Sigmoid colon (tissue), 7 donors: ENCODE measurements around the gene NRF1. TPM values are rescaled to one million over a fixed set of nuclear protein-coding genes. Genes with fewer than 3 reads are reported as not detected.
"Not testable (repeated sequence)": the region's sequence is repeated elsewhere in the genome, so short reads cannot be mapped to it uniquely, and the experiment has no call there.

ENCODE experiments used
- DNase-seq: peaks from one replicate; pipeline ENCODE4 v3.0.0-alpha.2; 2019
- H3K27ac ChIP-seq, 4 donors: fragments of 200-600 bp; sonication (generic); one replicate each; pipeline ENCODE4 v1.5.1; 2016 to 2019; ENCODE audit warnings: mild to moderate bottlenecking in 1 of 4
- H3K27me3 ChIP-seq, 3 donors: fragments of 200-600 bp; sonication (generic); one replicate each; pipeline ENCODE4 v1.5.1; 2019; ENCODE audit warnings: mild to moderate bottlenecking in 1 of 3
- H3K36me3 ChIP-seq, 4 donors: fragments of 200-600 bp; sonication (generic); one replicate each; pipeline ENCODE4 v1.5.1; 2016 to 2019
- H3K4me1 ChIP-seq, 4 donors: fragments of 200-600 bp; sonication (generic); one replicate each; pipeline ENCODE4 v1.5.1; 2017 to 2019
- H3K4me3 ChIP-seq, 4 donors: fragments of 200-600 bp; sonication (generic); one replicate each; pipeline ENCODE4 v1.5.1; 2017 to 2019; ENCODE audit warnings: mild to moderate bottlenecking in 2 of 4, moderate library complexity in 1 of 4
- H3K9me3 ChIP-seq, 4 donors: fragments of 200-600 bp in 3 of 4; sonication (generic) in 3 of 4; one replicate each; pipeline versions ENCODE4 v1.5.1 to v1.6.1; 2013 to 2019
- EP300 ChIP-seq, 4 donors: sonication (generic); formaldehyde crosslinking; IDR thresholded peaks; one replicate each; pipeline ENCODE4 v1.6.1; 2017; ENCODE audit warnings: antibody characterized with exemption in 4 of 4
- POLR2A ChIP-seq, 2 donors: fragments of 450-650 bp; IDR thresholded peaks; one replicate each; pipeline ENCODE4 v1.6.1; 2016; ENCODE audit warnings: antibody characterized with exemption in 2 of 2, mild to moderate bottlenecking in 2 of 2, moderate library complexity in 2 of 2
- POLR2AphosphoS5 ChIP-seq, 4 donors: sonication (generic); formaldehyde crosslinking; IDR thresholded peaks; one replicate each; pipeline ENCODE4 v1.6.1; 2017; ENCODE audit warnings: antibody characterized with exemption in 4 of 4
- WGBS, 2 donors: extraction: QIAGEN DNeasy Blood & Tissue Kit; methylation state at CpG; one replicate each; pipeline ENCODE4 v1.1.7; 2013; 5-methylcytosine and 5-hydroxymethylcytosine counted together
- intact Hi-C: fragments of 100-400 bp; cut with DNase I; formaldehyde crosslinking; loops from one replicate; pipeline ENCODE4 v1.15.1; 2023
- polyA plus RNA-seq, 3 donors: library from polyadenylated mRNA; stranded (reverse); fragments of 200-250 nt; gene quantifications; one replicate each; pipeline ENCODE4 v1.2.3, GENCODE V29; 2013
- total RNA-seq, 4 donors: library from RNA; depleted of rRNA; stranded (reverse); fragments of >200 nt; gene quantifications; one replicate each; pipeline ENCODE4 v1.1.0, GENCODE V29; 2016
- TF ChIP-seq, protein P1 (sequence below), 4 experiments: fragments of 450-650 bp in 3 of 4; fragments of 200-600 bp in 1 of 4; IDR thresholded peaks; one replicate each; pipeline ENCODE4 v1.5.1; 2016 to 2019; ENCODE audit warnings: antibody characterized with exemption in 4 of 4, mild to moderate bottlenecking in 3 of 4, moderate library complexity in 2 of 4
- donor health status: healthy with polysubstance abuse.
- donor health status: Bipolar disorder and iron deficiency.
- donor health status: healthy.

NRF1 gene
- total and polyA plus RNA-seq, 7 donors = 4.8 to 18.1 (median 15.0) TPM

DNA sequence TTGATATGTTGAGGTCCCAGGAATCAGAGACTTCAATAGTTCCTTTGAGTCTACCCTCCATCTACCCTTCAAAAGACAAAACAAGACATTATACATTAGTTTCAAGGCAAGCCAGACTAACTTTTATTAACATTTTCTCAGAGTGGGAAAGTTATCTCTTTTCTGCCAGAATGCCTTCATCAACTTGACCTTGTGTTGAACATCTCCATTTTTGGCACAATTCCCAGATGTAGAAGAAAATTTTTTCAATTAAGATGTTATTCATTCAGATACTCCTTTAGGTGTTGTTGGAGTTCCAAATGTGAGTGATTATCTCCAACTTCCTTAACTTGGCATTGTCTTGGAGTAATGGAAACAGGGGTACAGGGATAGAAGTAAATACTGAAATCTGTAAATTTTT, 59.1 kb downstream of the NRF1 start:
- H3K27ac ChIP-seq = no peak overlapping the region
- intact Hi-C loops = no loop called here
- peaks cover 0 to 41% (median 8%) of the 10 kb centered on the region in 4 donors for H3K36me3 ChIP-seq
- peaks cover 0 to 4% (median 0%) of the 10 kb centered on the region in 4 donors for H3K9me3 ChIP-seq
- H3K4me1 ChIP-seq = no peaks in the 10 kb centered on the region
- DNase-seq = no peak
- TF ChIP-seq, protein P1, sequence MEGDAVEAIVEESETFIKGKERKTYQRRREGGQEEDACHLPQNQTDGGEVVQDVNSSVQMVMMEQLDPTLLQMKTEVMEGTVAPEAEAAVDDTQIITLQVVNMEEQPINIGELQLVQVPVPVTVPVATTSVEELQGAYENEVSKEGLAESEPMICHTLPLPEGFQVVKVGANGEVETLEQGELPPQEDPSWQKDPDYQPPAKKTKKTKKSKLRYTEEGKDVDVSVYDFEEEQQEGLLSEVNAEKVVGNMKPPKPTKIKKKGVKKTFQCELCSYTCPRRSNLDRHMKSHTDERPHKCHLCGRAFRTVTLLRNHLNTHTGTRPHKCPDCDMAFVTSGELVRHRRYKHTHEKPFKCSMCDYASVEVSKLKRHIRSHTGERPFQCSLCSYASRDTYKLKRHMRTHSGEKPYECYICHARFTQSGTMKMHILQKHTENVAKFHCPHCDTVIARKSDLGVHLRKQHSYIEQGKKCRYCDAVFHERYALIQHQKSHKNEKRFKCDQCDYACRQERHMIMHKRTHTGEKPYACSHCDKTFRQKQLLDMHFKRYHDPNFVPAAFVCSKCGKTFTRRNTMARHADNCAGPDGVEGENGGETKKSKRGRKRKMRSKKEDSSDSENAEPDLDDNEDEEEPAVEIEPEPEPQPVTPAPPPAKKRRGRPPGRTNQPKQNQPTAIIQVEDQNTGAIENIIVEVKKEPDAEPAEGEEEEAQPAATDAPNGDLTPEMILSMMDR (IDR thresholded peaks at IDR 0.05) = no peak
- TF ChIP-seq POLR2AphosphoS5 (IDR thresholded peaks at IDR 0.05) (no peak), EP300 (IDR thresholded peaks at IDR 0.05) (no peak), POLR2A (IDR thresholded peaks at IDR 0.05) (no peak)
- H3K27me3 ChIP-seq = no peaks in the 10 kb centered on the region
- no peak overlapping the region for H3K4me3 ChIP-seq

DNA sequence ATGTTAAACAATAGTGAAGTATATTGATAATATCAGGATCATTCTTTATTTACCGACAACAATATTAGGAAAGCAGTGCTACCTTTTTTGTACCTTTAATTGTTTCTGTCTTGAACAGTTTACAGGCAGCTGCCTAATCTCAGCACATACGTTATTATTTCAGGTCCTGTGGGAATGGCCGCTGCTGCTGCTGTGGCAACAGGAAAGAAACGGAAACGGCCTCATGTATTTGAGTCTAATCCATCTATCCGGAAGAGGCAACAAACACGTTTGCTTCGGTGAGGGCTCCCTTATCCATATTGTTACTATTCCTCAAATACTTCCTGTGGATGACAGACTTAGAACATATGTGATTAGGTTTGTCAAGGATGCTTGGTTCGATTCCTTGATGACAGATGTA, 59.7 kb downstream of the NRF1 start:
- no peak for TF ChIP-seq POLR2A (IDR thresholded peaks at IDR 0.05)
- TF ChIP-seq EP300 (IDR thresholded peaks at IDR 0.05) = no peak
- no peak for TF ChIP-seq POLR2AphosphoS5 (IDR thresholded peaks at IDR 0.05)
- TF ChIP-seq, protein P1 (IDR thresholded peaks at IDR 0.05) = no peak
- WGBS, 2 donors = 91 to 94% methylated on average over 9 of the region's 9 CpGs

DNA sequence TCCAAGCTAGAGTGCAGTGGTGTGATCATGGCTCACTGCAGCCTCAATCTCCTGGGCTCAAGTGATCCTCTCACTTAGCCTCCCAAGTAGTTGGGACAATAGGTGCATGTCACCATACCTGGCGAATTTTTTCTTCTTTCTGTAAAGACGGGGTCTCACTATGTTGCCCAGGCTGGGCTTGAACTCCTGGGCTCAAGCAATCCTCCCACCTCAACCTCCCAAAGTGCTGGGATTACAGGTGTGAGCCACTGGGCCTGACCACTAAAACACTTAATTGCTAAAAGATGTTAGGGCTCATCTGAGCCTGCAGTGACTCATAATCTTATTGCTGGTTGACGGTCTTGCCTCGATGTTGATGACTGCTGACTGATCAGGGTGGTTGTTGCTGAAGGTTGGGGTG, 63.0 kb downstream of the NRF1 start:
- H3K36me3 ChIP-seq = peaks cover 0 to 62% (median 18%) of the 10 kb centered on the region in 4 donors

More for the DNA sequence above, 59.7 kb downstream of the NRF1 start:
- Histone ChIP-seq H3K36me3 (peaks cover 0 to 47% (median 9%) of the 10 kb centered on the region in 4 donors), H3K4me3 (no peak overlapping the region), H3K9me3 (peaks cover 0 to 4% (median 0%) of the 10 kb centered on the region in 4 donors), H3K27ac (no peak overlapping the region), H3K4me1 (no peaks in the 10 kb centered on the region), H3K27me3 (no peaks in the 10 kb centered on the region)
- DNase-seq = no peak
- intact Hi-C loops = no loop called here

DNA sequence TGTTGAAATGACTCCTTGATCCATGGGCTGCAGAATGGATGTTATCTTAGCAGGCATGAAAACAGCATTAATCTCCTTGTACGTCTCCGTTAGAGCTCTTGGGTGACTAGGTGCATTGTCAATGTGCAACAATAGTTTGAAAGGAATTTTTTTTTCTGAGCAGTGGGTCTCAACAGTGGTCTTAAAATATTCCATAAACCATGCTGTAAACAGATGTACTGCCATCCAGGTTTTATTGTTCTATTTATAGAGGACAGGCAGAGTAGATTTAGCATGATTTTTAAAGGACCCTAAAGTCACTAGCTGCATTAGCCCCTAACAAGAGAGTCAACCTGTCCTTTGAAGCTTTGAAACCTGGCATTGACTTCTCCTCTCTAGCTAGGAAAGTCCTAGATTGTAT, 64.0 kb downstream of the NRF1 start:
- no peak for DNase-seq
- H3K4me3 ChIP-seq = no peak overlapping the region
- TF ChIP-seq POLR2AphosphoS5 (IDR thresholded peaks at IDR 0.05) (no peak), EP300 (IDR thresholded peaks at IDR 0.05) (no peak), POLR2A (IDR thresholded peaks at IDR 0.05) (no peak)
- TF ChIP-seq, protein P1 (IDR thresholded peaks at IDR 0.05) = no peak
- H3K27me3 ChIP-seq = no peaks in the 10 kb centered on the region
- intact Hi-C loops = no loop called here
- WGBS, 2 donors = 98% methylated on average over 2 of the region's 2 CpGs
- H3K9me3 ChIP-seq = peaks cover 0 to 4% (median 0%) of the 10 kb centered on the region in 4 donors
- H3K36me3 ChIP-seq = peaks cover 0 to 71% (median 18%) of the 10 kb centered on the region in 4 donors
- no peaks in the 10 kb centered on the region for H3K4me1 ChIP-seq
- H3K27ac ChIP-seq = no peak overlapping the region

More for the DNA sequence above, 63.0 kb downstream of the NRF1 start:
- H3K27me3 ChIP-seq, H3K27ac ChIP-seq, intact Hi-C loops, H3K4me1 ChIP-seq, H3K9me3 ChIP-seq, H3K4me3 ChIP-seq, DNase-seq: not testable (repeated sequence)
- WGBS, 2 donors = 97% methylated on average over 4 of the region's 4 CpGs

DNA sequence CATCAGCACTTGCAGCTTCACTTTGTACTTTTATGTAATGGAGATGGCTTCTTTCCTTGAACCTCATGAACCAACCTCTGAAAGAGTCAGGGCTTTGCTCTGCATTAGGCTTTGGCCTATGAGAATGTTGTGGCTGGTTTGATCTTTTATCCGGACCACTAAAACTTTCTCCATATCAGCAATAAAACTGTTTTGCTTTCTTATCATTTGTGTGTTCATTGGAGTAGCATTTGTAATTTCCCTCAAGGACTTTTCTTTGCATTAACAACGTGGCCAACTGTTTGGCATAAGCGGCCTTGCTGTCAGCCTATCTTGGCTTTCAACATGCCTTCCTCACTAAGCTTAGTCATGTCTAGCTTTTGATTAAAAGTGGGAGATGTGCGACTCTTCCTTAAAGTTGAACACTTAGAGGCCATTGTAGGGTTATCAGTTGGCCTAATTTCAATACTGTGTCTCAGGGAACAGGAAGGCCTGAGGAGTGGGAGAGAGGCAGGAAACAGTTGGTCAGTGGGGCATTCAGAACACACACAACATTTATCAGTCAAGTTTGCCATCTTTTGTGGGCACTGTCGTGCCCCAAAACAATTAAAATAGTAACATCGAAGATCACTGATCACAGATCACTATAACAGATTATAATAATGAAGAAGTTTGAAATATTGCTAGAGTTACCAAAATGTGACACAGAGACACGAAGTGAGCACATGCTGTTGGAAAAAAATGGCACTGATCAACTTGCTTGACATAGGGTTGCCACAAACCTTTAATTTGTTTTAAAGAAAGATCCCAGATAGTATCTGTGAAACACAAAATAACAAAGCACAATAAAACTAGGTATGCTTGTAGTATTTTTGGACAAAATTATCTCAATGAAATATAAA, 64.7 kb downstream of the NRF1 start:
- H3K36me3 ChIP-seq = peaks cover 0 to 70% (median 18%) of the 10 kb centered on the region in 4 donors
- intact Hi-C loops = no loop called here
- peaks cover 0 to 4% (median 0%) of the 10 kb centered on the region in 4 donors for H3K9me3 ChIP-seq
- no peak for TF ChIP-seq POLR2AphosphoS5 (IDR thresholded peaks at IDR 0.05)
- TF ChIP-seq, protein P1 (IDR thresholded peaks at IDR 0.05) = no peak
- TF ChIP-seq EP300 (IDR thresholded peaks at IDR 0.05) = no peak
- no peak for TF ChIP-seq POLR2A (IDR thresholded peaks at IDR 0.05)
- 95 to 96% methylated on average over 7 of the region's 7 CpGs for WGBS, 2 donors
- H3K4me3 ChIP-seq = no peak overlapping the region
- no peak for DNase-seq
- no peaks in the 10 kb centered on the region for H3K4me1 ChIP-seq
- H3K27ac ChIP-seq = no peak overlapping the region
- no peaks in the 10 kb centered on the region for H3K27me3 ChIP-seq
